ENCODE measurements around the gene ASTN2. TPM values are rescaled to one million over a fixed set of nuclear protein-coding genes. Genes with fewer than 3 reads are reported as not detected.

ASTN2 gene
- total and polyA plus RNA-seq, 9 of the 15 experiments (the other 6 are each of a cell fraction or from before 2014, with no cell fraction given) = 0.56 to 3.5 (median 1.9) TPM

DNA sequence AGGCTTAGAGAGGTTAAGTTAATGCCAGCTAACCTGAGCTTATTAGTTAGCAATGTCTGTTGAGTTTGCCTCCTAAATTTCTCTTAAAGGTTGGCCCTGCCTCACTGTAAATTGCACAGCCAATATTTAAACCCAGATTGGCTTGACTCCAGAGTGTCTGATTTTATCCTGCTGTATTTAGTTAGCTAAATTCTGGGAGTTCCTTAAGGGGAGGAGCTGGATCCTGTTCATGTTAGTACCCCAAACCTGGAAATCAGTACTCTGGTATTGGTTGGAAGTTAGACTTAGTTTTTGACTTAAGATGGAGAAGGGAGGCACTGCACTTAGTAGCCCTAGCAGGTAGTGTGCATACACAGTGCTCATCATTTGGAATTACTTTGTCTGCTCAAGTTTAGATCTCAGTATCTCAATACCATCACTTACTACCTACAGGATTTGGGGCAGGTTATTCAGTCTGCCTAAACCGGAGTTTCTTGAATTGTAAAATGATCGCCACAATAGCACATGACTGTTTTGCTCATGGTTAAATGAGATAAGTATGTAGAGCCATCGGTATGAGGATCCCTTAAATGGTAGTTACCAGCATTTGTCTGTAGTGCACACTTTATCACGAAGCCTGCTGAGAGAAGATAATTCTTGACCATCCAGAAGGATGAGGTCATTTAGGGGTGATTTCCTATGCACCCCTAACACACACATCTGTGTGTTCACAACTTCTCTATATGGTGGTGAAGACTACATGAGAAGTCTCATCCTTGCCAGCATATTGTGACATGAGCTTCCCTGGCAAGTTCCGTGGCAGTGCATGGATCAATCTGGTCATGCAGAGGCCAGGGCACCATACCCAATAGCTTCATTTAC is 992.5 kb downstream of the ASTN2 start (continued):
- no peak for TF ChIP-seq NKRF (IDR thresholded peaks at IDR 0.05; ENCODE audit: borderline replicate concordance)
- TF ChIP-seq HNRNPL (IDR thresholded peaks at IDR 0.05; ENCODE audit: low read depth, low read length) = no peak
- TF ChIP-seq KDM2B (CRISPR knock-in tag; IDR thresholded peaks at IDR 0.05) = no peak
- TF ChIP-seq, protein P1, sequence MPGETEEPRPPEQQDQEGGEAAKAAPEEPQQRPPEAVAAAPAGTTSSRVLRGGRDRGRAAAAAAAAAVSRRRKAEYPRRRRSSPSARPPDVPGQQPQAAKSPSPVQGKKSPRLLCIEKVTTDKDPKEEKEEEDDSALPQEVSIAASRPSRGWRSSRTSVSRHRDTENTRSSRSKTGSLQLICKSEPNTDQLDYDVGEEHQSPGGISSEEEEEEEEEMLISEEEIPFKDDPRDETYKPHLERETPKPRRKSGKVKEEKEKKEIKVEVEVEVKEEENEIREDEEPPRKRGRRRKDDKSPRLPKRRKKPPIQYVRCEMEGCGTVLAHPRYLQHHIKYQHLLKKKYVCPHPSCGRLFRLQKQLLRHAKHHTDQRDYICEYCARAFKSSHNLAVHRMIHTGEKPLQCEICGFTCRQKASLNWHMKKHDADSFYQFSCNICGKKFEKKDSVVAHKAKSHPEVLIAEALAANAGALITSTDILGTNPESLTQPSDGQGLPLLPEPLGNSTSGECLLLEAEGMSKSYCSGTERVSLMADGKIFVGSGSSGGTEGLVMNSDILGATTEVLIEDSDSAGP (CRISPR knock-in tag; IDR thresholded peaks at IDR 0.05) = no peak
- TF ChIP-seq COPS2 (conservative IDR thresholded peaks at IDR 0.05) = no peak
- TF ChIP-seq ADNP (tag; IDR thresholded peaks at IDR 0.05) = peak; percentile 74; the same call in 1 of the 2 replicates
- TF ChIP-seq HCFC1 (IDR thresholded peaks at IDR 0.05; ENCODE audit: low read depth, low read length) = no peak
- TF ChIP-seq CBX5 (IDR thresholded peaks at IDR 0.05; ENCODE audit: borderline replicate concordance, low read depth) = no peak
- TF ChIP-seq, protein P2, sequence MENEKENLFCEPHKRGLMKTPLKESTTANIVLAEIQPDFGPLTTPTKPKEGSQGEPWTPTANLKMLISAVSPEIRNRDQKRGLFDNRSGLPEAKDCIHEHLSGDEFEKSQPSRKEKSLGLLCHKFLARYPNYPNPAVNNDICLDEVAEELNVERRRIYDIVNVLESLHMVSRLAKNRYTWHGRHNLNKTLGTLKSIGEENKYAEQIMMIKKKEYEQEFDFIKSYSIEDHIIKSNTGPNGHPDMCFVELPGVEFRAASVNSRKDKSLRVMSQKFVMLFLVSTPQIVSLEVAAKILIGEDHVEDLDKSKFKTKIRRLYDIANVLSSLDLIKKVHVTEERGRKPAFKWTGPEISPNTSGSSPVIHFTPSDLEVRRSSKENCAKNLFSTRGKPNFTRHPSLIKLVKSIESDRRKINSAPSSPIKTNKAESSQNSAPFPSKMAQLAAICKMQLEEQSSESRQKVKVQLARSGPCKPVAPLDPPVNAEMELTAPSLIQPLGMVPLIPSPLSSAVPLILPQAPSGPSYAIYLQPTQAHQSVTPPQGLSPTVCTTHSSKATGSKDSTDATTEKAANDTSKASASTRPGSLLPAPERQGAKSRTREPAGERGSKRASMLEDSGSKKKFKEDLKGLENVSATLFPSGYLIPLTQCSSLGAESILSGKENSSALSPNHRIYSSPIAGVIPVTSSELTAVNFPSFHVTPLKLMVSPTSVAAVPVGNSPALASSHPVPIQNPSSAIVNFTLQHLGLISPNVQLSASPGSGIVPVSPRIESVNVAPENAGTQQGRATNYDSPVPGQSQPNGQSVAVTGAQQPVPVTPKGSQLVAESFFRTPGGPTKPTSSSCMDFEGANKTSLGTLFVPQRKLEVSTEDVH (IDR thresholded peaks at IDR 0.05; ENCODE audit: low read depth, partially characterized antibody) = no peak
- TF ChIP-seq MCM2 (IDR thresholded peaks at IDR 0.05; ENCODE audit: low read depth) = no peak
- TF ChIP-seq RUNX1 (IDR thresholded peaks at IDR 0.05; ENCODE audit: low read depth) = no peak
- TF ChIP-seq NCOA4 (IDR thresholded peaks at IDR 0.05; ENCODE audit: partially characterized antibody) = no peak
- TF ChIP-seq ZNF609 (CRISPR knock-in tag; IDR thresholded peaks at IDR 0.05; ENCODE audit: borderline replicate concordance) = no peak
- no peak for TF ChIP-seq XRCC5 (IDR thresholded peaks at IDR 0.05; ENCODE audit: low read depth, low read length)
- no peak for TF ChIP-seq RBM25 (IDR thresholded peaks at IDR 0.05; ENCODE audit: low read depth, low read length, severe bottlenecking)

Measured in K562 (cell line).